GM12878 (cell line): ENCODE results near the gene CDH2. TPM values are rescaled to one million over a fixed set of nuclear protein-coding genes. Genes with fewer than 3 reads are reported as not detected.

Experiments
- ATAC-seq: fragments of 200-7000 bp; cut with Tn5 transposase; 3 replicates; pipeline ENCODE4 v1.9.1; 2020; ENCODE audit warnings: mild to moderate bottlenecking, moderate library complexity
- BruUV-seq: library from RNA; stranded (reverse); fragments of 400-500 nt; replicated peaks from 2 replicates; lab custom pipeline; 2021; lab: Mats Ljungman, UMichigan
- CTCF ChIA-PET: fragments of 300-600 bp; sonication (Branson Sonifier 250); formaldehyde crosslinking; extraction: SDS; loops from one replicate; lab custom pipeline; 2021; ENCODE audit warnings: inconsistent platforms; lab: Yijun Ruan, JAX
- POLR2A ChIA-PET: fragments of 350-600 bp; formaldehyde crosslinking; extraction: SDS; loops from one replicate; lab custom pipeline; 2021; ENCODE audit warnings: inconsistent platforms; lab: Charles Lee
- RAD21 ChIA-PET: fragments of 300-600 bp; sonication (Branson Sonifier 250); formaldehyde crosslinking; loops from one replicate; lab custom pipeline; 2023; ENCODE audit warnings: antibody characterized with exemption; ENCODE audit not compliant: unreplicated experiment; lab: Charles Lee
- SMC1A ChIA-PET: fragments of 300-600 bp; sonication (Branson Sonifier 250); formaldehyde crosslinking; loops from one replicate; lab custom pipeline; 2023; ENCODE audit not compliant: unreplicated experiment, uncharacterized antibody; lab: Charles Lee
- DNase-seq: peaks from one replicate; pipeline ENCODE4 v3.0.0-alpha.2; 2011; ENCODE audit warnings: low read depth, low spot score
- FAIRE-seq: peaks from 3 replicates; lab custom pipeline; 2011; peaks lifted over from hg19 to GRCh38; lab: Jason Lieb, UNC
- H2AFZ ChIP-seq: 2 replicates; pipeline ENCODE4 v1.6.0; 2011; ENCODE audit warnings: low read depth, low read length, control low read depth; ENCODE audit not compliant: control insufficient read depth
- H3K27ac ChIP-seq: 2 replicates; pipeline ENCODE4 v1.5.1; 2011; ENCODE audit warnings: control low read depth; ENCODE audit not compliant: control insufficient read depth, insufficient read depth
- H3K27me3 ChIP-seq, 2 experiments: replicated peaks in 1 of 2; 2 replicates each; pipeline versions ENCODE4 v1.6.0 to v1.6.1; 2011; ENCODE audit warnings: low read length in 1 of 2; ENCODE audit not compliant: control insufficient read depth in 2 of 2, insufficient read depth in 2 of 2
- H3K36me3 ChIP-seq, 2 experiments: 2 replicates each; pipeline ENCODE4 v1.5.1; 2011; ENCODE audit warnings: low read length in 1 of 2; ENCODE audit not compliant: control insufficient read depth in 2 of 2, insufficient read depth in 2 of 2
- H3K4me1 ChIP-seq: 2 replicates; pipeline ENCODE4 v1.6.1; 2011; ENCODE audit warnings: mild to moderate bottlenecking, low read length, moderate library complexity, mixed read lengths; ENCODE audit not compliant: control insufficient read depth, insufficient read depth
- H3K4me2 ChIP-seq: 2 replicates; pipeline ENCODE4 v1.6.0; 2011; ENCODE audit warnings: control low read depth; ENCODE audit not compliant: control insufficient read depth, insufficient read depth
- H3K4me3 ChIP-seq: fragments of 200-600 bp; sonication (generic); 2 replicates; pipeline ENCODE4 v1.5.1; 2016
- H3K79me2 ChIP-seq: 2 replicates; pipeline ENCODE4 v1.6.0; 2011; ENCODE audit warnings: low read length; ENCODE audit not compliant: control insufficient read depth, insufficient read depth
- H3K9ac ChIP-seq: 2 replicates; pipeline ENCODE4 v1.8.0; 2011; ENCODE audit warnings: low read length, control low read depth, mixed read lengths; ENCODE audit not compliant: control insufficient read depth, insufficient read depth
- H3K9me3 ChIP-seq: replicated peaks from 3 replicates; pipeline ENCODE4 v1.5.1; 2011; ENCODE audit warnings: mild to moderate bottlenecking, low read length; ENCODE audit not compliant: control insufficient read depth, insufficient read depth
- H4K20me1 ChIP-seq: 2 replicates; pipeline ENCODE4 v1.6.0; 2011; ENCODE audit not compliant: control insufficient read depth, insufficient read depth
- DPF2 ChIP-seq: fragments of 450-650 bp; IDR thresholded peaks from 2 replicates; pipeline ENCODE4 v1.6.1; 2017; ENCODE audit warnings: mild to moderate bottlenecking
- EED ChIP-seq: sonication (generic); IDR thresholded peaks from 2 replicates; pipeline ENCODE4 v1.6.1; 2016; ENCODE audit warnings: antibody characterized with exemption, low read depth
- FOS ChIP-seq: IDR thresholded peaks from 3 replicates; pipeline ENCODE4 v1.6.1; 2011; ENCODE audit warnings: borderline replicate concordance; ENCODE audit not compliant: insufficient read length; ENCODE audit errors: extremely low read depth
- HDAC2 ChIP-seq: fragments of 200-600 bp; sonication (generic); IDR thresholded peaks from 2 replicates; pipeline ENCODE4 v1.6.1; 2017
- HDGF ChIP-seq: fragments of 450-650 bp; IDR thresholded peaks from 2 replicates; pipeline ENCODE4 v1.6.1; 2016; ENCODE audit warnings: antibody characterized with exemption
- NFIC ChIP-seq: IDR thresholded peaks from 2 replicates; pipeline ENCODE4 v1.6.1; 2012; ENCODE audit warnings: low read depth, mild to moderate bottlenecking, inconsistent platforms, low read length, moderate library complexity
- PAX5 ChIP-seq: IDR thresholded peaks from 2 replicates; pipeline ENCODE4 v1.6.1; 2011; ENCODE audit warnings: low read depth, low read length, borderline replicate concordance
- RCOR1 ChIP-seq: conservative IDR thresholded peaks from 2 replicates; pipeline ENCODE4 v1.6.1; 2012; ENCODE audit warnings: low read depth, low read length, improper control_type of control experiment
- ZNF592 ChIP-seq: fragments of 450-650 bp; IDR thresholded peaks from 2 replicates; pipeline ENCODE4 v1.6.1; 2017; ENCODE audit warnings: mild to moderate bottlenecking, moderate library complexity
- WGBS: methylation state at CpG from one replicate; pipeline ENCODE4 v1.1.6; 2016; ENCODE audit warnings: low lambda C conversion rate; ENCODE audit not compliant: insufficient replicate concordance, insufficient coverage; ENCODE audit errors: missing lambda C conversion rate; 5-methylcytosine and 5-hydroxymethylcytosine counted together
- in situ Hi-C: fragments of 300-500 bp; cut with MboI; formaldehyde crosslinking; loops from 9 replicates; pipeline ENCODE4 v1.14.3; 2018; ENCODE audit warnings: mixed read lengths
- intact Hi-C: fragments of 100-400 bp; cut with micrococcal nuclease; formaldehyde crosslinking; loops from one replicate; pipeline ENCODE4 v1.14.2; 2022; ENCODE audit not compliant: unreplicated experiment
- polyA plus RNA-seq, 11 experiments: library from polyadenylated mRNA; depleted of rRNA in 4 of 11; unstranded in 6 of 11; stranded (reverse) in 5 of 11; fragments of >200 nt; fragmentation: Nextera tagmentation in 4 of 11; fragmentation: Illumina TruSeq in 1 of 11; extraction: Ambion mirVana in 4 of 11; extraction: Trizol in 1 of 11; gene quantifications; 1 replicate in 1 of 11; 2 replicates in 10 of 11; pipeline versions ENCODE4 v1.2.1 to v1.2.3, GENCODE V29; 2011 to 2016; ENCODE audit warnings: inconsistent platforms in 2 of 11, missing spikeins in 2 of 11, low read depth in 1 of 11
- total RNA-seq, 4 experiments: library from RNA; depleted of rRNA in 3 of 4; stranded (reverse); fragments of >200 nt in 3 of 4; fragmentation: Illumina TruSeq in 1 of 4; extraction: Trizol in 1 of 4; gene quantifications; 2 replicates each; pipeline versions ENCODE4 v1.2.1 to v1.2.3, GENCODE V29; 2013 to 2021
- TF ChIP-seq, protein P1 (sequence below): fragments of 450-650 bp; IDR thresholded peaks from 2 replicates; pipeline ENCODE4 v1.6.1; 2016; ENCODE audit warnings: mild to moderate bottlenecking
- TF ChIP-seq, protein P2 (sequence below): fragments of 450-650 bp; IDR thresholded peaks from 2 replicates; pipeline ENCODE4 v1.6.1; 2016; ENCODE audit warnings: mild to moderate bottlenecking

Gene CDH2
- total and polyA plus RNA-seq, 10 of the 15 experiments (the other 5 are each of a cell fraction or from before 2014, with no cell fraction given), result 0.01 to 0.25 (median 0.06) TPM; not detected in 4

GRCh38 chr18:28045176-28045810, 131.6 kb downstream of the CDH2 start:
- POLR2A ChIA-PET, result no interaction called here
- 28% methylated on average over 3 of the region's 3 CpGs for WGBS
- in situ Hi-C loops, result no loop called here
- H3K27me3 ChIP-seq, result no peaks in the 10 kb centered on the region
- no TSS peak for BruUV-seq
- H3K27ac ChIP-seq, result no peak overlapping the region
- H4K20me1 ChIP-seq, result no peaks in the 10 kb centered on the region
- no peak overlapping the region for H3K4me2 ChIP-seq
- FAIRE-seq, result no peak
- H3K9me3 ChIP-seq, result no peaks in the 10 kb centered on the region
- intact Hi-C loops, result no loop called here
- RAD21 ChIA-PET, result no interaction called here
- TF ChIP-seq HDGF (no peak), NFIC (no peak), FOS (no peak), PAX5 (no peak), DPF2 (no peak), EED (no peak), HDAC2 (no peak), ZNF592 (no peak), RCOR1 (no peak)
- TF ChIP-seq, protein P1, sequence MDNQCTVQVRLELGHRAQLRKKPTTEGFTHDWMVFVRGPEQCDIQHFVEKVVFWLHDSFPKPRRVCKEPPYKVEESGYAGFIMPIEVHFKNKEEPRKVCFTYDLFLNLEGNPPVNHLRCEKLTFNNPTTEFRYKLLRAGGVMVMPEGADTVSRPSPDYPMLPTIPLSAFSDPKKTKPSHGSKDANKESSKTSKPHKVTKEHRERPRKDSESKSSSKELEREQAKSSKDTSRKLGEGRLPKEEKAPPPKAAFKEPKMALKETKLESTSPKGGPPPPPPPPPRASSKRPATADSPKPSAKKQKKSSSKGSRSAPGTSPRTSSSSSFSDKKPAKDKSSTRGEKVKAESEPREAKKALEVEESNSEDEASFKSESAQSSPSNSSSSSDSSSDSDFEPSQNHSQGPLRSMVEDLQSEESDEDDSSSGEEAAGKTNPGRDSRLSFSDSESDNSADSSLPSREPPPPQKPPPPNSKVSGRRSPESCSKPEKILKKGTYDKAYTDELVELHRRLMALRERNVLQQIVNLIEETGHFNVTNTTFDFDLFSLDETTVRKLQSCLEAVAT, result no peak
- TF ChIP-seq, protein P2, sequence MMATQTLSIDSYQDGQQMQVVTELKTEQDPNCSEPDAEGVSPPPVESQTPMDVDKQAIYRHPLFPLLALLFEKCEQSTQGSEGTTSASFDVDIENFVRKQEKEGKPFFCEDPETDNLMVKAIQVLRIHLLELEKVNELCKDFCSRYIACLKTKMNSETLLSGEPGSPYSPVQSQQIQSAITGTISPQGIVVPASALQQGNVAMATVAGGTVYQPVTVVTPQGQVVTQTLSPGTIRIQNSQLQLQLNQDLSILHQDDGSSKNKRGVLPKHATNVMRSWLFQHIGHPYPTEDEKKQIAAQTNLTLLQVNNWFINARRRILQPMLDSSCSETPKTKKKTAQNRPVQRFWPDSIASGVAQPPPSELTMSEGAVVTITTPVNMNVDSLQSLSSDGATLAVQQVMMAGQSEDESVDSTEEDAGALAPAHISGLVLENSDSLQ, result no peak
- CTCF ChIA-PET, result no interaction called here
- no peak overlapping the region for H2AFZ ChIP-seq
- no peak for DNase-seq
- no peaks in the 10 kb centered on the region for H3K4me1 ChIP-seq
- no peak for ATAC-seq
- no peaks in the 10 kb centered on the region for H3K79me2 ChIP-seq
- no peak overlapping the region for H3K9ac ChIP-seq
- SMC1A ChIA-PET, result no interaction called here
- no peaks in the 10 kb centered on the region for H3K36me3 ChIP-seq
- no peak overlapping the region for H3K4me3 ChIP-seq
